ENCODE results near the gene ARHGAP26. TPM values are rescaled to one million over a fixed set of nuclear protein-coding genes. Genes with fewer than 3 reads are reported as not detected.

Gene ARHGAP26
- total and polyA plus RNA-seq, 2 of the 4 experiments (the other 2 are of a cell fraction), result 0.54 to 0.56 TPM

GRCh38 chr5:142720641-142721271 lies 49.4 kb upstream of the ARHGAP26 start:
- no peak overlapping the region for H3K27ac ChIP-seq (ENCODE audit: insufficient read depth, low read length)
- no peaks in the 10 kb centered on the region for H4K20me1 ChIP-seq (ENCODE audit: insufficient read depth, low read length)
- H3K4me2 ChIP-seq (ENCODE audit: low read depth, low read length), result no peak overlapping the region

More at GRCh38 chr5:142720641-142721271, 49.4 kb upstream of the ARHGAP26 start:
- 89% methylated on average over 7 of the region's 13 CpGs; no CpG with 5 or more reads in 1 of the 2 experiments for WGBS, 2 experiments (ENCODE audit: extremely low coverage in 2 of 2, insufficient read length in 1 of 2)
- in situ Hi-C loops (cut with MboI; ENCODE audit: low sequenced_read_pairs) (loop anchor here (5.0 kb wide), 1 partner anchor 152 kb away; no protein-coding TSS in a partner anchor), dilution Hi-C loops (cut with HindIII; ENCODE audit: low sequenced_read_pairs, unreplicated experiment) (loop anchor here (25.0 kb wide), 1 partner anchor 167 kb away; no protein-coding TSS in a partner anchor), intact Hi-C loops (cut with micrococcal nuclease) (no loop called here)
- Histone ChIP-seq H3K4ac (ENCODE audit: low read depth, low read length) (peak overlapping the region; percentile 89; the same call in 1 of the 2 replicates), H2BK15ac (ENCODE audit: low read depth, low read length) (peak overlapping the region; percentile 90; the same call in 2 of the 3 replicates), H3K27me3 (ENCODE audit: control insufficient read depth, insufficient read depth, low read length) (no peaks in the 10 kb centered on the region), H3K79me1 (ENCODE audit: low read depth in 1 of 2, low read length in 2 of 2) (0 out of 4 replicates have a peak, but pooled peaks cover 0 to 3% of the 10 kb centered on the region in 2 experiments), H3K56ac (ENCODE audit: extremely low read depth, insufficient read depth, low read length) (no peak overlapping the region), H2BK120ac (ENCODE audit: low read depth, low read length) (peak overlapping the region; percentile 87), H3K4me1 (ENCODE audit: control insufficient read depth, insufficient read depth, low read length) (peaks cover 10% of the 10 kb centered on the region), H2AK5ac (ENCODE audit: low read depth, low read length) (peak overlapping the region; percentile 91; the same call in 1 of the 2 replicates), H3K9ac (ENCODE audit: low read depth, low read length) (no peak overlapping the region), H3K14ac (replicated peaks; ENCODE audit: low read depth, low read length) (peak overlapping the region; percentile 63; the same call in 1 of the 2 replicates), H3K36me3 (ENCODE audit: control insufficient read depth, insufficient read depth, low read length) (no peaks in the 10 kb centered on the region), H4K5ac (ENCODE audit: low read depth, low read length) (no peak overlapping the region), H2AK9ac (replicated peaks; ENCODE audit: low read depth, low read length, poor library complexity) (no peak overlapping the region), H3K9me3 (ENCODE audit: control insufficient read depth, insufficient read depth, low read length) (no peaks in the 10 kb centered on the region), H2AFZ (replicated peaks; ENCODE audit: low read length, poor library complexity) (no peak overlapping the region), H3K9me1 (ENCODE audit: insufficient read depth, low read length) (peaks cover 14% of the 10 kb centered on the region), H2BK5ac (ENCODE audit: low read depth, low read length, poor library complexity, severe bottlenecking) (no peak overlapping the region), H2BK20ac (ENCODE audit: low read depth, low read length) (peak overlapping the region; percentile 91), H4K91ac (ENCODE audit: insufficient read depth, low read depth, low read length) (peak overlapping the region; percentile 91; the same call in 1 of the 2 replicates), H3K18ac (ENCODE audit: low read depth, low read length) (no peak overlapping the region), H3K4me3 (ENCODE audit: insufficient read depth, low read depth, low read length) (no peak overlapping the region), H4K8ac (ENCODE audit: low read depth in 2 of 2, low read length in 2 of 2) (peak overlapping the region in 1 of 2 experiments; percentile 65; a peak in 3 of 4 replicates), H3K23ac (ENCODE audit: low read depth, low read length) (0 out of 2 replicates have a peak overlapping the region, but pooled peaks have one; percentile 71)
- POLR2A ChIA-PET (ENCODE audit: unreplicated experiment), result no interaction called here
- no peak for ATAC-seq (ENCODE audit: low read depth)
- BruUV-seq (replicated peaks), result no TSS peak
- CTCF ChIA-PET, result interaction anchor here (0.6 to 1.6 kb wide), 5 partner anchors 8 to 196 kb away, joined by 3 to 10 read pairs (median 3); no protein-coding TSS in a partner anchor
- DNase-seq, result peak; percentile 33
- no peak for TF ChIP-seq RCOR1 (IDR thresholded peaks at IDR 0.05; ENCODE audit: insufficient replicate concordance, low read length)
- TF ChIP-seq USF2 (IDR thresholded peaks at IDR 0.05; ENCODE audit: low read depth, low read length), result no peak
- no peak for TF ChIP-seq MAZ (IDR thresholded peaks at IDR 0.05; ENCODE audit: borderline replicate concordance, low read depth, low read length)
- no peak for TF ChIP-seq SMC3 (IDR thresholded peaks at IDR 0.05; ENCODE audit: low read depth, low read length)
- no peak for TF ChIP-seq NFE2L2 (IDR thresholded peaks at IDR 0.05; ENCODE audit: low read depth, low read length)
- no peak for TF ChIP-seq CHD1 (IDR thresholded peaks at IDR 0.05; ENCODE audit: low read depth, low read length)
- no peak for TF ChIP-seq MAFK (IDR thresholded peaks at IDR 0.05; ENCODE audit: low read depth, low read length)
- TF ChIP-seq MXI1 (IDR thresholded peaks at IDR 0.05; ENCODE audit: borderline replicate concordance, low read depth, low read length), result no peak
- no peak for TF ChIP-seq POLR2A (IDR thresholded peaks at IDR 0.05; ENCODE audit: low read depth, low read length)
- TF ChIP-seq FOS (IDR thresholded peaks at IDR 0.05; ENCODE audit: low read depth, low read length), result no peak
- TF ChIP-seq RFX5 (IDR thresholded peaks at IDR 0.05; ENCODE audit: low read depth, low read length), result no peak
- no peak for TF ChIP-seq CEBPB (IDR thresholded peaks at IDR 0.05; ENCODE audit: low read depth, low read length)
- TF ChIP-seq RAD21 (IDR thresholded peaks at IDR 0.05; ENCODE audit: low read length), result no peak
- no peak for TF ChIP-seq ELK1 (IDR thresholded peaks at IDR 0.05; ENCODE audit: borderline replicate concordance, low read depth, low read length)
